Type B pancreatic cell (in vitro differentiated cells): ENCODE results near the gene COPS3. TPM values are rescaled to one million over a fixed set of nuclear protein-coding genes. Genes with fewer than 3 reads are reported as not detected.

Experiments used
- DNase-seq: peaks from one replicate; pipeline ENCODE4 v3.0.0; 2021; ENCODE audit warnings: mixed read lengths; ENCODE audit not compliant: unreplicated experiment; ENCODE audit errors: extremely low spot score
- H3K27ac Mint-ChIP-seq: 2 replicates; pipeline ENCODE4 v1.8.0; 2021; ENCODE audit warnings: mild to moderate bottlenecking, mixed read lengths
- H3K27me3 Mint-ChIP-seq: 2 replicates; pipeline ENCODE4 v1.8.0; 2021; ENCODE audit warnings: mixed read lengths
- H3K36me3 Mint-ChIP-seq: 2 replicates; pipeline ENCODE4 v1.8.0; 2021; ENCODE audit warnings: mixed read lengths
- H3K4me1 Mint-ChIP-seq: one replicate; pipeline ENCODE4 v1.8.0; 2021; ENCODE audit warnings: mixed read lengths; ENCODE audit not compliant: unreplicated experiment
- H3K4me3 Mint-ChIP-seq: 2 replicates; pipeline ENCODE4 v1.8.0; 2021; ENCODE audit warnings: mild to moderate bottlenecking, mixed read lengths
- H3K9me3 Mint-ChIP-seq: 2 replicates; pipeline ENCODE4 v1.8.0; 2021; ENCODE audit warnings: mixed read lengths
- CTCF ChIP-seq: fragments of 200-600 bp; sonication (generic); conservative IDR thresholded peaks from 2 replicates; pipeline ENCODE4 v1.5.0; 2021; ENCODE audit warnings: antibody characterized with exemption, mild to moderate bottlenecking
- total RNA-seq: library from RNA; stranded (reverse); gene quantifications from 2 replicates; pipeline ENCODE4 v1.2.1, GENCODE V29; 2021; ENCODE audit warnings: low replicate concordance

The COPS3 gene
- total RNA-seq, 1 donor from 2014 or later, result 63.1 TPM

GRCh38 chr17:17229416-17230384 lies 51.3 kb downstream of the COPS3 start:
- H3K27me3 Mint-ChIP-seq, result no peaks in the 10 kb centered on the region
- H3K4me1 Mint-ChIP-seq, result no peaks in the 10 kb centered on the region
- H3K4me3 Mint-ChIP-seq, result no peak overlapping the region
- no peak for DNase-seq
- no peak overlapping the region for H3K27ac Mint-ChIP-seq
- H3K36me3 Mint-ChIP-seq, result peaks cover 10% of the 10 kb centered on the region
- TF ChIP-seq CTCF, result no peak
- no peaks in the 10 kb centered on the region for H3K9me3 Mint-ChIP-seq

- DNase-seq, result no peak
- Mint-ChIP-seq H3K27me3 (no peaks in the 10 kb centered on the region), H3K36me3 (peaks cover 10% of the 10 kb centered on the region), H3K4me3 (no peak overlapping the region), H3K27ac (no peak overlapping the region), H3K9me3 (no peaks in the 10 kb centered on the region), H3K4me1 (no peaks in the 10 kb centered on the region)
- no peak for TF ChIP-seq CTCF
Observed at GRCh38 chr17:17228521-17229279, 52.3 kb downstream of the COPS3 start.

- no peak for TF ChIP-seq CTCF
- no peak for DNase-seq
- H3K36me3 Mint-ChIP-seq, result peaks cover 10% of the 10 kb centered on the region
- H3K4me1 Mint-ChIP-seq, result no peaks in the 10 kb centered on the region
- no peaks in the 10 kb centered on the region for H3K27me3 Mint-ChIP-seq
- H3K27ac Mint-ChIP-seq, result no peak overlapping the region
- H3K9me3 Mint-ChIP-seq, result no peaks in the 10 kb centered on the region
- H3K4me3 Mint-ChIP-seq, result no peak overlapping the region
Observed at GRCh38 chr17:17227608-17228520, 53.2 kb downstream of the COPS3 start.

GRCh38 chr17:17226451-17227265 lies 54.4 kb downstream of the COPS3 start:
- DNase-seq, result no peak
- H3K27ac Mint-ChIP-seq, result no peak overlapping the region
- H3K27me3 Mint-ChIP-seq, result no peaks in the 10 kb centered on the region
- no peaks in the 10 kb centered on the region for H3K9me3 Mint-ChIP-seq
- H3K4me1 Mint-ChIP-seq, result no peaks in the 10 kb centered on the region
- H3K36me3 Mint-ChIP-seq, result peaks cover 14% of the 10 kb centered on the region
- H3K4me3 Mint-ChIP-seq, result no peak overlapping the region
- no peak for TF ChIP-seq CTCF
